ENCODE results near the gene UGT1A5. TPM values are rescaled to one million over a fixed set of nuclear protein-coding genes. Genes with fewer than 3 reads are reported as not detected.

UGT1A5 gene
- total RNA-seq, 2 experiments from 2014 or later, result not detected

DNA sequence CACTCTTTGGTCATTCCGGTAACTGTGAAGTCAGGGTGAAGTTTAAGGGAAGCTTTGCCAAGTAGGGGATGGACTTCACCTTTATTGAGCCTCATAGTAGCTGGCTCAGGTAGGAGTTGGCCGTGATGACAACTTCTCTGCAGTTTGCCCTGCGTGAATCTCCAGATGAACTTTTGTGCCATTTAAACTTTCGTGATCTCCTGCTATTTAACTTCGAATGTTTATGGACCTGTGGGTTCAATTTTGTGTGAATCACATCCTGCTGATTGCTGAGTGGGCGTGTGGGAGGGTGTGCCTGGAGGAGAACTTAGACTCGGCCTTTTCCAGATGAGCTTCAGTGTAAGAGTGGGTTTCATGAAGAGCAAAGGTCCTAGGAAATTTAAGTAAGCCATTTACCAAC is 51.6 kb downstream of the UGT1A5 start:
- no peaks in the 10 kb centered on the region for H3K9me3 Mint-ChIP-seq
- H3K4me1 Mint-ChIP-seq, result no peaks in the 10 kb centered on the region
- CTCF ChIA-PET, result no interaction called here
- H3K36me3 Mint-ChIP-seq (ENCODE audit: low read depth), result no peaks in the 10 kb centered on the region
- peaks cover 27% of the 10 kb centered on the region for H3K27me3 Mint-ChIP-seq
- no peak overlapping the region for H3K4me3 Mint-ChIP-seq
- POLR2A ChIA-PET, result no interaction called here
- no peak for DNase-seq
- no peak overlapping the region for H3K27ac Mint-ChIP-seq

DNA sequence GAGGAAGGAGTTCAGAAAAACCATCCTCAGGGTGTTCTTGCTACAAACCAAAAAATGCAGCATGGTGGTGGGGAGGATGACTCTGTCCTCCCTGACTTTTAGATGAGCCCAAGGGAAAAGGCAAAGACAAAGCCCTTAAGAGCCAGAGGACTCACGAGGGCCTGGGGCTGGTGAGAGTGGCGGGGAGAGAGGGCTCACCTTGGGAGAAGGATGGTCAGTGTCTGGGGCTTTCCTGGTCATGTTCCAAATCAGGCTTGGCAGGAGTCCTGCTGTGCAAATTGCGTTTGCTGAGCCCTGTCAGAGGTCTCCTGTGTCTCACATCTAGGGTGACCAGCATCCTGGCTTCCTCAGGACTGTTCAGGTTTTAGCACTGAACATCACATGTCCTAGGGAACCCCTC is 52.1 kb downstream of the UGT1A5 start:
- H3K27me3 Mint-ChIP-seq, result peaks cover 29% of the 10 kb centered on the region
- H3K4me1 Mint-ChIP-seq, result no peaks in the 10 kb centered on the region
- CTCF ChIA-PET, result no interaction called here

DNA sequence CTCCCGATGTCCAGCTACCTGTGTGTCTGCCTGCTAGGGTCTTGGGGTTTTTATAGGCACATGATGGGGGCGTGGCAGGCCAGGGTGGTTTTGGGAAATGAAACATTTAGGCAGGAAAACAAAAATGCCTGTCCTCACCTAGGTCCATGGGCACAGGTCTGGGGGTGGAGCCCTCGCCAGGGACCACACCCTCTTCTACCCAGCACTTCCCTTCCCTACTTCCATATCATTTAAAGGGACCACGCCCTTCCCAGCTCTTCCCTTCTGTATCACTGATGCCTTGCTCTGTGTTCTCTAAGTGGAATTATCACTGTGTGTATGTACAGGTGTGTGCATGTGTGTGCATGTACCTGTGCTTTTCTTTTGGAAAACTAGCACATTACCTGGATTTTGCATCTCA is 53.7 kb downstream of the UGT1A5 start:
- CTCF ChIA-PET, result no interaction called here
- Mint-ChIP-seq H3K4me1 (no peaks in the 10 kb centered on the region), H3K4me3 (no peak overlapping the region), H3K9me3 (no peaks in the 10 kb centered on the region), H3K36me3 (ENCODE audit: low read depth) (no peaks in the 10 kb centered on the region), H3K27me3 (peaks cover 31% of the 10 kb centered on the region), H3K27ac (no peak overlapping the region)
- POLR2A ChIA-PET, result no interaction called here
- DNase-seq, result no peak

More for the DNA sequence above, 52.1 kb downstream of the UGT1A5 start:
- Mint-ChIP-seq H3K27ac (no peak overlapping the region), H3K9me3 (no peaks in the 10 kb centered on the region), H3K36me3 (ENCODE audit: low read depth) (no peaks in the 10 kb centered on the region), H3K4me3 (no peak overlapping the region)
- POLR2A ChIA-PET, result no interaction called here
- no peak for DNase-seq

DNA sequence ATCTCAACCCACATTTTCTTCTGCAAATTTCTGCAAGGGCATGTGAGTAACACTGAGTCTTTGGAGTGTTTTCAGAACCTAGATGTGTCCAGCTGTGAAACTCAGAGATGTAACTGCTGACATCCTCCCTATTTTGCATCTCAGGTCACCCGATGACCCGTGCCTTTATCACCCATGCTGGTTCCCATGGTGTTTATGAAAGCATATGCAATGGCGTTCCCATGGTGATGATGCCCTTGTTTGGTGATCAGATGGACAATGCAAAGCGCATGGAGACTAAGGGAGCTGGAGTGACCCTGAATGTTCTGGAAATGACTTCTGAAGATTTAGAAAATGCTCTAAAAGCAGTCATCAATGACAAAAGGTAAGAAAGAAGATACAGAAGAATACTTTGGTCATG is 55.4 kb downstream of the UGT1A5 start:
- CTCF ChIA-PET, result no interaction called here
- Mint-ChIP-seq H3K4me3 (no peak overlapping the region), H3K4me1 (no peaks in the 10 kb centered on the region), H3K27me3 (peaks cover 28% of the 10 kb centered on the region), H3K27ac (no peak overlapping the region), H3K36me3 (ENCODE audit: low read depth) (no peaks in the 10 kb centered on the region), H3K9me3 (no peaks in the 10 kb centered on the region)
- DNase-seq, result no peak
- POLR2A ChIA-PET, result no interaction called here

DNA sequence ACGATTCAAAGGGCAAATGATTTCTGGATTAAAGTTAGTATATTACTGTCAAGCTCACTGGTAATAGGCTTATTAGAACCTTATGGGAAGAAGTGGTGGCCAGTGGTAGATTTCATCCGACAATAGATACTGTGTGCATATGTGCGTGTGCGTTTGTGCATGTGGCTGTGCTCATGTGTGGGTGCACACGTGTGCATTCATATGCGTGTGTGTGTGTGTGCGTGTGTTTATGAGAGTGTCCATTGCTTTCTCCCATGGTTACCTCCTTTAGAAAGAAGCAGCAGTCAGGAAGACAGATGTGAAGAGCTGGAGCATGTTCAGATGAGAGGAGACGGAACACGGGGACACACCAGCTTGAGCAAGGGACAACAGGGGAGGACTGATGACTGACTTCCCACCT is 56.6 kb downstream of the UGT1A5 start:
- Mint-ChIP-seq H3K4me3 (no peak overlapping the region), H3K27me3 (peaks cover 18% of the 10 kb centered on the region), H3K27ac (no peak overlapping the region), H3K4me1 (no peaks in the 10 kb centered on the region), H3K9me3 (no peaks in the 10 kb centered on the region), H3K36me3 (ENCODE audit: low read depth) (no peaks in the 10 kb centered on the region)
- ChIA-PET POLR2A (no interaction called here), CTCF (no interaction called here)
- DNase-seq, result no peak

DNA sequence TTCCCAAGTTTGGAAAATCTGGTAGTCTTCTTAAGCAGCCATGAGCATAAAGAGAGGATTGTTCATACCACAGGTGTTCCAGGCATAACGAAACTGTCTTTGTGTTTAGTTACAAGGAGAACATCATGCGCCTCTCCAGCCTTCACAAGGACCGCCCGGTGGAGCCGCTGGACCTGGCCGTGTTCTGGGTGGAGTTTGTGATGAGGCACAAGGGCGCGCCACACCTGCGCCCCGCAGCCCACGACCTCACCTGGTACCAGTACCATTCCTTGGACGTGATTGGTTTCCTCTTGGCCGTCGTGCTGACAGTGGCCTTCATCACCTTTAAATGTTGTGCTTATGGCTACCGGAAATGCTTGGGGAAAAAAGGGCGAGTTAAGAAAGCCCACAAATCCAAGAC is 59.4 kb downstream of the UGT1A5 start:
- DNase-seq, result no peak
- Mint-ChIP-seq H3K4me3 (no peak overlapping the region), H3K4me1 (no peaks in the 10 kb centered on the region), H3K27ac (no peak overlapping the region), H3K27me3 (peaks cover 9% of the 10 kb centered on the region), H3K36me3 (ENCODE audit: low read depth) (peaks cover 2% of the 10 kb centered on the region), H3K9me3 (peaks cover 7% of the 10 kb centered on the region)
- ChIA-PET POLR2A (no interaction called here), CTCF (no interaction called here)

DNA sequence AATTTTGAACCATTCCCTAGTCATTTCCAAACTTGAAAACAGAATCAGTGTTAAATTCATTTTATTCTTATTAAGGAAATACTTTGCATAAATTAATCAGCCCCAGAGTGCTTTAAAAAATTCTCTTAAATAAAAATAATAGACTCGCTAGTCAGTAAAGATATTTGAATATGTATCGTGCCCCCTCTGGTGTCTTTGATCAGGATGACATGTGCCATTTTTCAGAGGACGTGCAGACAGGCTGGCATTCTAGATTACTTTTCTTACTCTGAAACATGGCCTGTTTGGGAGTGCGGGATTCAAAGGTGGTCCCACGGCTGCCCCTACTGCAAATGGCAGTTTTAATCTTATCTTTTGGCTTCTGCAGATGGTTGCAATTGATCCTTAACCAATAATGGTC is 59.9 kb downstream of the UGT1A5 start:
- H3K9me3 Mint-ChIP-seq, result peaks cover 9% of the 10 kb centered on the region
- H3K27me3 Mint-ChIP-seq, result peaks cover 7% of the 10 kb centered on the region
- ChIA-PET CTCF (no interaction called here), POLR2A (no interaction called here)
- H3K27ac Mint-ChIP-seq, result no peak overlapping the region
- no peak overlapping the region for H3K4me3 Mint-ChIP-seq
- no peaks in the 10 kb centered on the region for H3K4me1 Mint-ChIP-seq
- H3K36me3 Mint-ChIP-seq (ENCODE audit: low read depth), result peaks cover 2% of the 10 kb centered on the region
- no peak for DNase-seq

DNA sequence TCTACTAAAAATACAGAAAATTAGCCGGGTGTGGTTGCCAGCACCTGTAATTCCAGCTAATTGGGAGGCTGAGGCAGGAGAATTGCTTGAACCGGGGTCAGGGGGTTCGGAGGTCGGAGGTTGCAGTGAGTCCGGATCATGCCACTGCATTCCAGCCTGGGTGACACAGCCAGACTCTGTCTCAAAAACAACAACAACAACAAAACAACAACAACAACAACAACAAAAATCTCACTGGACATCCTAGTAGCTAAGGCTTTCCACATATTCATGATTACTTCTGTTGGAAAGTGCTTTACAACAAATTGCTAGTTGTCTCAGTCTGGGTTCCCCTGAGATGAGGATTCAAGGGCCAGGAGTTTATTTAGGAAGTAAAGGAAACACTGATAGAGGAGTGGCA is 61.1 kb downstream of the UGT1A5 start:
- ChIA-PET POLR2A (no interaction called here), CTCF (no interaction called here)
- peaks cover 2% of the 10 kb centered on the region for H3K36me3 Mint-ChIP-seq (ENCODE audit: low read depth)
- no peak overlapping the region for H3K4me3 Mint-ChIP-seq
- no peak for DNase-seq
- peaks cover 5% of the 10 kb centered on the region for H3K27me3 Mint-ChIP-seq
- H3K9me3 Mint-ChIP-seq, result peaks cover 9% of the 10 kb centered on the region
- H3K4me1 Mint-ChIP-seq, result no peaks in the 10 kb centered on the region
- no peak overlapping the region for H3K27ac Mint-ChIP-seq

DNA sequence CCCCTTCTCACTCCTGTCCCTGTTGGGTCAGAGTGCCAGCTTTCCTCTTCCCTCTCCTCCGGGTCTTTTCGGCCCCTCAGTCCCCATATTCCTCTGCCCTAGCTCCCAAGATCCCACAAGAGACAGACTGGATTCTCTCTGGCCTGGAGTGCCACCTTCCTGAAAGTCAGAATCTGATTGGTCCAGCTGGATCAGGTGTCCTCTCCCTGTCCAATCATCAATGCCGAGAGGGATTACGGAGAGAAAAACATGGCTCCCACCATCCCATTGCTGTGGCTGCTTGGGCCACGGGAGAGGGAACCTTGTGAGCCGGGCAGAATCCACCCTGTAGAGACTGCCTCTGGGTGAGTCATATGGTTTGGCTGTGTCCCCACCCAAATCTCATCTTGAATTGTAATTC is 62.7 kb downstream of the UGT1A5 start:
- Mint-ChIP-seq H3K9me3 (peaks cover 9% of the 10 kb centered on the region), H3K4me3 (no peak overlapping the region), H3K4me1 (no peaks in the 10 kb centered on the region), H3K27me3 (peaks cover 2% of the 10 kb centered on the region), H3K36me3 (ENCODE audit: low read depth) (peaks cover 2% of the 10 kb centered on the region), H3K27ac (no peak overlapping the region)
- POLR2A ChIA-PET, result no interaction called here
- DNase-seq, result no peak
- CTCF ChIA-PET, result no interaction called here

DNA sequence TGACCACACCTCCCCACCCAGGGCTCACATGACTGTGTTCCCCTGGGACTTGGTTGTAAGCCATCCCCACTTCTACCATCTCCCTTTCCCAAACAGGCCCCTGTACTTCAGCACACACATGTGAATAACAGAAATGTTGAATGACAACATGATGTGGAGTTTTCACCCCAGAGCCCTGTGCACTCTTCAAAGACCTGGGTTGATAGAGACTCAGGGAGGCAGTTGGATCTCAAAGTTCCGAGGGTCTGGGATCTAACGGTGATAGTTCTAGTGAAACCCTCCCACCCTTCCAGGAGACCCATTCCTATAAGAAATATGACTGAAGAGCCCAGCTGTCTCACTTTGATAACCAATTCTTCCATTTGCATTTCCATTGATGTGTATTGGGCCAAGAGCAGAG is 65.3 kb downstream of the UGT1A5 start, which contains the start of gene MROH2A:
Gene MROH2A (plus strand): TSS at position 301 of the 400 bp plus-strand sequence. CDS start 1,029 bp downstream, outside the sequence.
- CTCF ChIA-PET, result interaction anchor here (0.6 kb wide), 1 partner anchor 1968 kb away, joined by 4 read pairs; no protein-coding TSS in a partner anchor

DNA sequence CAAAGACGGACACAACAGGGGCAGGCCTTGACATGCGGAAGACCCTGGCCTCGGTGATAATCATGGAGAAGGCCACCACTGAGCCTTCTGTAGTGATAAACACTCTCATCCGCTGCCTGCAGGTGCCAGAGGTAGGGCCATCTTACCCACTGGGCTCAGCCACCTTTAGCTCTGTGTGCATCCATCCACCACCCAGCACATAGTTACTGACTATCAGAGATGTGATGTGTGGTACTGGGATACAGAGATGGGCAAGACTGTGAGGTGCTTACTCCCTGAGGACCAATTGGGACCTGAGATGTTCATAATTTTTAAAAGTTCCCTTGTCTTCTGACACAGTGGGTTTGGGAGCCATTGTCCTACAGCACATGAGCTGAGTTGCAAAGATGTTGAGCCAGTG is 67.0 kb downstream of the UGT1A5 start:
- Mint-ChIP-seq H3K27ac (no peak overlapping the region), H3K27me3 (peaks cover 9% of the 10 kb centered on the region), H3K4me3 (no peak overlapping the region), H3K4me1 (no peaks in the 10 kb centered on the region), H3K36me3 (ENCODE audit: low read depth) (peaks cover 2% of the 10 kb centered on the region), H3K9me3 (peaks cover 9% of the 10 kb centered on the region)
- ChIA-PET POLR2A (no interaction called here), CTCF (no interaction called here)
- DNase-seq, result no peak

More for the DNA sequence above, 65.3 kb downstream of the UGT1A5 start, which contains the start of gene MROH2A:
- Mint-ChIP-seq H3K27me3 (peaks cover 9% of the 10 kb centered on the region), H3K4me1 (no peaks in the 10 kb centered on the region), H3K27ac (no peak within 1 kb of the TSS), H3K4me3 (no peak within 1 kb of the TSS), H3K36me3 (ENCODE audit: low read depth) (peaks cover 2% of the 10 kb centered on the region), H3K9me3 (peaks cover 9% of the 10 kb centered on the region)
- DNase-seq, result no peak
- POLR2A ChIA-PET, result no interaction called here

DNA sequence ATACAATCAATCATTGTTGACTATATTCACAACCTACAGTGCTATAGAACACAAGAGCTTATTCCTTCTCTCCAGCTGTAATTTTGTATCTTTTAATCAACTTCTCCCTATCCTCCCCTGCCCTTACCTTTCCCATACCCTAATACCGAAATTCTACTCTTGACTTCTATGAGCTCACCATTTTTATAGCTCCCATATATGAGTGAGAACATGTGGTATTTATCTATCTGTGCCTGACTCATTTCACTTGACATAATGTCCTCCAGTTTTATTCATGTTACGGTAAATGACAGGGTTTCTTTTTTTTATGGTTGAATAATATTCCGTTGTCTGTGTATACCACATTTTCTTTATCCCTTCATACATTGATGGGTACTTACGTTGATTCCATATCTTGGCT is 68.1 kb downstream of the UGT1A5 start:
- POLR2A ChIA-PET, result no interaction called here
- no peak for DNase-seq
- H3K36me3 Mint-ChIP-seq (ENCODE audit: low read depth), result peaks cover 2% of the 10 kb centered on the region
- H3K4me3 Mint-ChIP-seq, result no peak overlapping the region
- CTCF ChIA-PET, result no interaction called here
- peaks cover 9% of the 10 kb centered on the region for H3K27me3 Mint-ChIP-seq
- H3K4me1 Mint-ChIP-seq, result no peaks in the 10 kb centered on the region
- H3K9me3 Mint-ChIP-seq, result peaks cover 8% of the 10 kb centered on the region
- no peak overlapping the region for H3K27ac Mint-ChIP-seq

DNA sequence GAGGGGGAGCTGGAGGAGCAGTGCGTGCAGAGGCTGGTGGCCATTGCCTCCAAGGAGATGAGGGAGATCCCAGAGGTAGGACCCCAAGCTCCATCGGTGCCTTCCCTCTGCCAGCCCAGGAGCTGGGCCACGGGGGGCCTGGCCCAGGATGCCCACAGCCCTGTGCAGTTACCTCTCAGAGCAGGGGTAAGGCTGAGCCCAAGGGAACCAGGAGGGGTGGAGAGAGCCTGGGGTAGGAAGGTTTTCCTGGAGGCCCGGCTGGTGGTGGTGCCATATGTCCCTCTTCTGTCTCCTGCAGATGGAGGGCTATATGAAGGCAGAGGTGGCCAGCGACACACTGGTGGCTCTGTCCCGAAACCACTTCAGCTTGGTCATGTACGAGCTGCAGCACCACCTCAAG is 76.8 kb downstream of the UGT1A5 start:
- ChIA-PET POLR2A (no interaction called here), CTCF (no interaction called here)
- Mint-ChIP-seq H3K4me1 (no peaks in the 10 kb centered on the region), H3K36me3 (ENCODE audit: low read depth) (no peaks in the 10 kb centered on the region), H3K27me3 (peaks cover 3% of the 10 kb centered on the region), H3K9me3 (no peaks in the 10 kb centered on the region), H3K27ac (no peak overlapping the region), H3K4me3 (no peak overlapping the region)
- no peak for DNase-seq

DNA sequence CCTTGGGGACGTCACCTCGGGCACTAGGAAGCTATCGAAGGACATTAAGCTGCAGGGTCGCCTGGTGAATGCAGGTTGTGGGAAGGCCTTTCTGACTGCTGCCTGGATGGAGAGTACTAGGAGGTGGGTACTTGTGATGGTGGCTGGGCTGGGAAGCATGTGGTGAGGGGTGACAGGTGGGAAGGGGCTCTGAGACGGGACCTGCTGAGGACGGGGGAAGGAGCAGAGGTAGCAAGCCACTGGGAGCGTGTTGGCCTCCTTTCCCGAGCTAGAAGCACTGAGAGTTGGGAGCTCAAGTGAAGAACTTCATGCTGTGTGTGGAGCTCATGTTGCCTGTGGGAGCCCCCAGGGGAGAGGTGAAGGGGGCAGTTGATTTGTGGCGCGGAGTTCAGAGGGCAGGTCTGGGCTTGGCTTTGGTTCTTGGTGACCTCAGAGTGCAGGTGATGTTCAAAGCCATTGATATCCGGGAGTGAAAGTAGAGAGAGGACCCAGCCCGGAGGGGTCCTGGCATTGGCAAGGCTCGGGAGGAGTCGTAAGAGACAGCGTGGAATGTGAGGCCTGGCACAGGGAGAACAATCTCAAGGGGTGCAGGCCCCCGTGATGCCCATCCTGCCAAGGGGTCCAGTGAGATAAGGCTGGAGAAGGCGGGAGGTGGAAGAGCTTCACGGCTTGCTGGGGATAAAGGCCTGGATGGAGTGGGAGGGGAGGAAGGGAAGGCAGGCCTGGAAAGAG is 78.6 kb downstream of the UGT1A5 start:
- Mint-ChIP-seq H3K9me3 (no peaks in the 10 kb centered on the region), H3K27ac (no peak overlapping the region), H3K27me3 (no peaks in the 10 kb centered on the region), H3K36me3 (ENCODE audit: low read depth) (no peaks in the 10 kb centered on the region), H3K4me3 (no peak overlapping the region), H3K4me1 (no peaks in the 10 kb centered on the region)
- CTCF ChIA-PET, result no interaction called here
- POLR2A ChIA-PET, result no interaction called here
- no peak for DNase-seq

Data from activated CD4-positive, alpha-beta memory T cell treated with anti-CD3 and anti-CD28 coated beads, Interleukin-2, amount 10 ng/mL, durations not matched to agents 7 days and 5 days (primary cell).